GM19324 (cell line): ENCODE data around the gene GLI3.

Experiments used
- ATAC-seq: cut with Tn5 transposase; IDR thresholded peaks from one replicate; pipeline ENCODE4 v1.9.1; 2021; ENCODE audit warnings: mild to moderate bottlenecking, moderate library complexity; ENCODE audit not compliant: unreplicated experiment, low FRiP score

The GLI3 gene

GRCh38 chr7:41954976-41955375 lies 282.0 kb downstream of the GLI3 start:
- ATAC-seq: no peak

- ATAC-seq: no peak
Measured at GRCh38 chr7:41948503-41948902, 288.5 kb downstream of the GLI3 start.

GRCh38 chr7:41943094-41943577 lies 293.9 kb downstream of the GLI3 start:
- peak; percentile 84 for ATAC-seq

- no peak for ATAC-seq
Measured at GRCh38 chr7:41942468-41943093, 294.4 kb downstream of the GLI3 start.

- ATAC-seq: peak; percentile 80
Measured at GRCh38 chr7:41940760-41941343, 296.2 kb downstream of the GLI3 start.

GRCh38 chr7:41938371-41938770 lies 298.6 kb downstream of the GLI3 start:
- no peak for ATAC-seq

GRCh38 chr7:41933427-41933826 lies 303.6 kb downstream of the GLI3 start:
- no peak for ATAC-seq

GRCh38 chr7:41931263-41931646 lies 305.8 kb downstream of the GLI3 start:
- no peak for ATAC-seq

GRCh38 chr7:41930538-41931262 lies 306.3 kb downstream of the GLI3 start:
- no peak for ATAC-seq

GRCh38 chr7:41928781-41929180 lies 308.2 kb downstream of the GLI3 start:
- ATAC-seq: no peak

- ATAC-seq: no peak
Measured at GRCh38 chr7:41928166-41928565, 308.8 kb downstream of the GLI3 start.

- ATAC-seq: no peak
Measured at GRCh38 chr7:41927380-41927779, 309.6 kb downstream of the GLI3 start.

GRCh38 chr7:41925946-41926345 lies 311.1 kb downstream of the GLI3 start:
- no peak for ATAC-seq

- ATAC-seq: no peak
Measured at GRCh38 chr7:41924796-41925195, 312.2 kb downstream of the GLI3 start.

GRCh38 chr7:41922373-41922772 lies 314.6 kb downstream of the GLI3 start:
- ATAC-seq: no peak

GRCh38 chr7:41921453-41921981 lies 315.5 kb downstream of the GLI3 start:
- no peak for ATAC-seq

GRCh38 chr7:41918597-41918996 lies 318.4 kb downstream of the GLI3 start:
- no peak for ATAC-seq

- ATAC-seq: no peak
Measured at GRCh38 chr7:41916450-41916927, 320.5 kb downstream of the GLI3 start.

GRCh38 chr7:41915871-41916270 lies 321.1 kb downstream of the GLI3 start:
- ATAC-seq: no peak

- ATAC-seq: no peak
Measured at GRCh38 chr7:41912851-41913567, 324.0 kb downstream of the GLI3 start.

GRCh38 chr7:41912426-41912825 lies 324.6 kb downstream of the GLI3 start:
- ATAC-seq: no peak
